GM21367 (cell line): ENCODE data around the gene ECHS1.
A peak's percentile ranks its signal among the peaks of the same experiment; 100 is the strongest.
"Not testable (repeated sequence)": the region's sequence is repeated elsewhere in the genome, so short reads cannot be mapped to it uniquely, and the experiment has no call there.

Experiments
- ATAC-seq: cut with Tn5 transposase; IDR thresholded peaks from one replicate; pipeline ENCODE4 v1.9.1; 2021; ENCODE audit not compliant: unreplicated experiment

ECHS1 gene

GRCh38 chr10:133326223-133326551 is 47.0 kb downstream of the ECHS1 start:
- no peak for ATAC-seq

DNA sequence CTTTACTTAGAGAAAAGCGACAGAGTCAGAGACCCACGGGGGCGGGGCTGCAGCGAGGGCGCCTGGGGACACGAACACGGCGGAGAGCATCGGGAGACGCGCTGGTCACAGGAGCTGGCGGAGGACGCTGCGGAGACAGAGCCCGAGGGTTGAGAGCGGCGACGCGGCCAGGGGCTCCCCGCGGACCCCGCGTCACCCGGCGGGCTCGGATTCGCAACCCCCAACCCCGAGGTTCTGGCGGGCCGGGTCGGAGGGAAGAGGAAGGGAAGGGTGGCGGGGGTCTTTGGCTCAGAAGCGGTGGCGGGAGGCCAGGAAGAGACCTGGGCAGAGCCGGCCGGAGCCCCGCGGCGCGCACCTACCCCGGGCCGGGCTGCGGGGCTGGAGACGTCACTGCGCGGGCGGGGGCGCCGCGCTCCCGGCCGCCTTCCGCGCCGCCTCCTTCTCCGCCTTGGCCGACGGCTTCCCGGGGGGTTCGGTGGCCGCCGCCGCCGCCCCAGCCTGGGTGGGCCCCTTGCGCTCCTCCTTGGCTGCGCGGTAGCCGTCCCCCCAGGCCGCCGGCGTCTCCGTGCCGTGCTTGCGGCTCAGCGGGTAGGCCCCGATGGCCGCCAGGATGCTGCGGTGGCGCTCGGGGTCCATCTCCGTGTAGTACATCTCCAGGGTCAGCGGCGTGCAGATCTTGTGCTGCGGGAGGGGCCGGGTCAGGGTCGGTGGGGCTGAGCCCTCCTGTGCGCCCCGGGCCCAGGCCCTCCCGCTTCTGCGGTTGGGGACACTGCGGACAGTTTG is 47.5 kb downstream of the ECHS1 start:
- no peak for ATAC-seq

GRCh38 chr10:133324857-133325260 is 48.3 kb downstream of the ECHS1 start:
- no peak for ATAC-seq

- ATAC-seq = peak; percentile 67
Observed at GRCh38 chr10:133324198-133324792, 48.9 kb downstream of the ECHS1 start.

GRCh38 chr10:133322064-133322709 is 51.0 kb downstream of the ECHS1 start:
- not testable (repeated sequence) for ATAC-seq

- ATAC-seq = not testable (repeated sequence)
Observed at GRCh38 chr10:133320852-133321422, 52.2 kb downstream of the ECHS1 start.

DNA sequence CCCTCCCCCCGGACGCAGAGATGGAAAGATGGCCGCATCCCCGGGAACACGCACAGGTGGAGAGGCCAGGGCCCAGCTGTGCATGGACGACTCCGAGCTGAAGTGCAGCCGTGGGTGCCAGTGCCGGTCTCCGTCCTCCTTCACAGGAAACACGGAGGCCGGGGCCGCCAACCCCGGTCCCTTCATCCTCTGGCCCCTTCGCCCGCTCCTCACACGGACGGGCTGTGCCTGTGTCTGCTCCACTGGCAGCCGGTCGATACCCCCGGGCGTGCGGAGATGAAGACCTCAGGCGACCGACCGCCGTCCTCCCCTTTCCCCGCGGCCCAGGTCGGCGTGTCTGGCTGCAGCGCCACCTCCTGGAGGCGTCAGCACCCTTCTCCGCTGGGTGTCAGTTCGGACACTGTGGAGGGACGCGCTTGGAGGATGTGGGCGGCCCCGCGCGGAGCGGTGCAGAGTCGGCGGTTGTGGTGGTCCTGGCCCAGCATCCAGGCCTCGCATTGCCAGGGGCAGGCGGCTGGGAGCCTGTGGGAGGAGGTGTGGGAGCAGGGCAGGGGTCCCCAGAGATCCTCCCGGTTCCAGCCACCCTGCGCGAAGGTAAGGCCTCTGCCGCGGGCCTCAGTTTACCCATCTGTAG is 54.5 kb downstream of the ECHS1 start:
- ATAC-seq = peak; percentile 84

GRCh38 chr10:133316732-133317131 is 56.4 kb downstream of the ECHS1 start:
- ATAC-seq = no peak

GRCh38 chr10:133316266-133316665 is 56.9 kb downstream of the ECHS1 start:
- ATAC-seq = no peak

- no peak for ATAC-seq
Observed at GRCh38 chr10:133315847-133316246, 57.3 kb downstream of the ECHS1 start.

- ATAC-seq = no peak
Observed at GRCh38 chr10:133314911-133315310, 58.2 kb downstream of the ECHS1 start.

DNA sequence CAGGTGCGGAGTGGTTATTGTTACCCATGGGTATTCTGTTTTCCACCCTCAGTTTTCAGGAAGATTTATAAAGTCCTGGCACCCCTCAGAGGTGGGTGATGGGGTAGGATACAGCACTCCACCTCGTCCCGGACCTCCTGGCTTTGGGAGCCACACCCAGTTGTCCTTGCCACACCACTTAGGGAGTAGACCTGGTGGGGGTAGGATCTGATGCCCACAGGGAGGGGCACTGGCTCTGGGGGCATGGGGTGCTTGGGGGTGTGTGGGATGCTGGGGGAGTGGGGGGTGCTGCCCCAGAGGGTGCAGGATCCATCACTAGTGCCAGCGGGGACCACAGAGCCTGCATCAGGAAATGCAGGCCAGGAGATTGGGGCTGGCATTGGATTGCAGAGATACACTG is 60.0 kb downstream of the ECHS1 start:
- no peak for ATAC-seq

DNA sequence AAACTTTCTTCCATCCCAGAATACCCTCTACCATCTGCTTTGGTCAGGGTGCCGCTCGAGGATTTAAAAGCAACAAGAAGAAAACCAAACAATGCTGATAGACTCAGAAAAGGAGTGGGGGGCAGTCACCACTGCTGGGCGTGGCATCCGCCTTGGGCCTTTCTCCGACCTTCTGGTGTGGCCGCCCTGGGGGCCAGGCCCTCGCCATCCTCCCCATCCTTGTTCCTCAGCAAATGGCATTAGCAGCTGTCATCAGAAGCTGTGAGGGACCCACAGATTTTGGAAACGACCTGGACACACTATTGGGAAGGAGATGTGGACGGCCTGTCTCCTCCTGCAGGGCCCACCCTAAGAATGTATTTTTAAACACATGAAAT is 60.4 kb downstream of the ECHS1 start:
- no peak for ATAC-seq
